NCI-H82 (cell line): ENCODE data around the gene OSBPL2.

Source experiments
- DNase-seq: peaks from one replicate; lab custom pipeline; 2025; lab: John Stamatoyannopoulos, UW

OSBPL2 gene

DNA sequence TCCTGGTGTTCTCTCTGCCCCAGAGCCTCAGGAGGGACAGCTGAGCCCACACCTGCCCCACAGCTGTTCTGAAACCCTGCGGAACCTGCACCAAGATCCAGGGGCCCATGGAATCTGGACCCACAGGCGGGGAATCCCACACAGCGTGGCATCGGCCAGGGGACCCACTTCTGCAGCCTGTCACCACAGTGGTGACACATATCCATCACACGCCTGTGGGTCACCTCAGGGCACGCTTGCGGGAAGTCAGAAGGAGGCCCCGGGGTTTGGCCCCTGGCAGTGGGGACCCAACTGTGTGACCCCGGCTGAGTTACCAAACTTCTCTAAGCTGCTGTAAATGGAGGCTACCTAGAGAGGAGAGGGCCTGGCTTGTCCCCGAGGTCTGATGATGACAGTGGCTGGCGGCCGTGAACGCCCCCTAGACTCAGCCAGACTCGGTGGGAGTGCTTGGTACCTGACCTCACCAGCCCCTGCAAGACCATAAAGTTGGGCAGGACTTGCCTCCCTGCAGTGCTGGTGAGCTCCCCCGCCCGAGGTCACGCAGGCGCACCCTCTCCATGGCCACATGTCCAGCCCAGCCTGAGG is 16.0 kb upstream of the OSBPL2 start:
- DNase-seq: no peak

DNA sequence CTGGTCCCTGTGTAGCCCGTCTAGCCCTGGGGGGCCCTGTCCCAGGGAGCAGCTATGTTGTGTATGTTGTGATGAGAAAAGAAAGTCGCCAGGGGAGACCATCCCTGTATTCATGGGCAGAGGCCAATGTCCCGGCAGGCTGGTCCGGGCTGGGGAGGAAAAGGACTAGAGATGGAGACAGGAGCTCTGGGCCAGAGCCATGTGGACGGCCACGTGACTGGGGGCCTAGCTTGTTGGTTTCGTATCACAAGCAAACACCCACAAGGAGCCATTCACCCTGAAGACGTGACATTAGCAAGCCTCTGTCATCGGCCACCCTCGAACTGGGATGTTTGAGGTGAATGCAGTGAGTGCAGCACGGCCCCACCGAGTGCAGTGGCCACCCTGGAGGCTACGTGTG is 15.3 kb upstream of the OSBPL2 start:
- no peak for DNase-seq

DNA sequence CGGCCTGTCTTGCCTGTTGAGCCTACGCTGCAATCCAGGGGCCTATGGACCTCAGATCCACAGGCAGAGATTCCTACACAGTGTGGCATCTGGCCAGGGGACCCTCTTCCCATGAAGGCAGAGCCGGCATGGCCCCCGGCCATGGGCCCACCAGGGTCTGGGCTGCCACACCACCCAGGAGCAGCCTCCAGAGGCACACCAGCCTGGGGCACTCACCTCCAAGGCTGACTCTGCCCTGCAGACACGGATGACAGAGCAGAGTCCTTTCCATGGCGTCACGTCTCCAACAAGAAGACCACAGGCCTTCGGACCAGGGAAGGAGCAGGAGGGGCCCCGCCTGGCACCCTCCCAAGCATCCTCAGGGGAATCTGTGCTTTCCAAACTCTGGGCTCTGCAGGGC is 14.8 kb upstream of the OSBPL2 start:
- DNase-seq: no peak

DNA sequence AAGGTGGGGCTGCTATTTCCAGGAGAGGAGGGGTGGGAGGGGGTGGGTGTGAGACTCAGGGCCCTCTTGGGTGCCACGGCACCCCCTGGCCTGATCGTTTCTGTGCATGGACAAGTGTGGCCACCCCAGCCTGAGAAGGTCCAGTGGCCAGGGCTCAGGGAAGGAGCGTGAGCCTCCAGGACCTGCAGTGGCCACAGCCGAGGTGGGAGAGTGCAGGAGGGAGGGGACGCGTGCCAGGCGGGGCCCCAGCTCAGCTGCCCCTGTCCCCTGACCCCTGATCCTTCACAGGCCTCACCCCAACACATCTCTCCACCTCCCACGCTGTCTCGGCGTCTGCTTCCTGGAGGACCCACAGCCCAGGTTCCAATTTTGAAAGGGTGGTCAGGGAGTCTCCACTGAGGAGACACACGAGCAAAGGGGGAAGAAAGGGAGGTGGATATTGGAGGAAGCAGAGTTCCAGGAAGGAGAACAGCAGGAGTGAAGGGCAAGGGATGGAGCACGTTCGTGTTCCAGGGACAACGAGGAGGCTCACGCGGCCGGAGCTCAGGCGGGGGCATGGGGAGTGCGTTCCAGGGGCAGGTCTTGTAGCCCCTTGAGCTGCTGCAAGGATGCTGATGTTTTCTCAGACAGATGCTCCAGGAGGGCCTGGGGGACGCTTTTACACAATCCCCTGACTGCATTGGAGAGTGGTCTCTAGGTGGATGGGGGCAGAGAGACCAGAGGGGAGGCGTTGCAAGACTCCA is 14.0 kb upstream of the OSBPL2 start:
- DNase-seq: no peak

DNA sequence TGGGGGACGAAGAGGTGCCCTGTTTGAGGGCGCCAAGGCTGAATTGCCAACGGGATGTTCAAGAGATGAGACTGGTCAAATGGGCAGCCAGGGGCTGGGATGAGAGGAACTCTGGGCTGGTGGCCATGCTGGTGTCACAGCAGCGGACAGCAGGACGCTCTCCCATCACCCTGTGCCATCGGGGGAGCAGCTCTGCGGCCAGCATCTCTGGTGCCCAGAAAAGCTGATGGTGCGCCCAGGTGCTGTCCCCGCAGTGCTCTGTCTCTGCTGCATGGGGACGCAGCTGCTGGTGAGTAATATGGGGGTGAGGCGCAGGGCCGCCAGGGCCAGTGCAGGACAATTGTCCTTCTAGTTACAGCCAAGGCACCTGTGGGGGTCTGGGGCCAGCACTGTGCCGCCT is 13.3 kb upstream of the OSBPL2 start:
- no peak for DNase-seq

DNA sequence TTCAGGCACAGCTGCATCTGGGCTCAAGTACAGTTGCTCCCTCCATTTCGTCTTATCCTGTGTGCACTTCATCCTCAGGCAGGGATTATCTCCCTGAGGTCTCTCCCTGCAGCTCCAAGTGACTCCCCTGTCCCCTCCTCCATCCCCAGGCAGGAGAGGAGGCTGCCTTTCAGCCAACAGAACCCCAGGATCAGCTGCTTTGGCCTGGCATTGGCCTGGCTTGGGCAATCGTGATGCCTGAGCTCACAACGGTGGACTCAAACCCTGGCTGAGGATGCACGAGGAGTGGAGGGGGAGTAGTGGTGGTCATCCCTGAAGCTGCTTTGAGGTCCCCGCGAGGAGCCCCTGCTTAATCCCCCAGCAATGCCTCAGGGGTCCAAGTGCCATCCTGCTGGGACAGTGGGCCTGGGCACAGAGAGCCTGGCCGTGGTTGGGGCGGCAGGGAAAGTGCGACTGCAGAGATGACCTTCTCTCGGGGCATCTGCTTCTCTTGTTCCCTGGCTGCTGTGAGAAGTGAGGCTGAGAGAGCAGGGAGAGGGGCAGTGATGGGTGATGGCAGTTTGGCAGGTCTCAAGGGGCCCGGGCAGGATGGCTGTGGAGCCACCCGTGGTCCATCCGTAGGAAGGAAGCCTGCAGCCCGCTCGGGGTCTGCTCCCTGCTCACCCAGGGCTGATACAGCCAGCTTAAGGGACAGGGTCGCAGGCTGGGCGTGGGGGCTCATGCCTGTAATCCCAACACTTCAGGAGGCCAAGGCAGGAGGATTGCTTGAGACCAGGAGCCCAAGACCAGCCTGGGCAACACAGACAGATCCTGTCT is 12.3 kb upstream of the OSBPL2 start:
- peak; percentile 48 for DNase-seq

DNA sequence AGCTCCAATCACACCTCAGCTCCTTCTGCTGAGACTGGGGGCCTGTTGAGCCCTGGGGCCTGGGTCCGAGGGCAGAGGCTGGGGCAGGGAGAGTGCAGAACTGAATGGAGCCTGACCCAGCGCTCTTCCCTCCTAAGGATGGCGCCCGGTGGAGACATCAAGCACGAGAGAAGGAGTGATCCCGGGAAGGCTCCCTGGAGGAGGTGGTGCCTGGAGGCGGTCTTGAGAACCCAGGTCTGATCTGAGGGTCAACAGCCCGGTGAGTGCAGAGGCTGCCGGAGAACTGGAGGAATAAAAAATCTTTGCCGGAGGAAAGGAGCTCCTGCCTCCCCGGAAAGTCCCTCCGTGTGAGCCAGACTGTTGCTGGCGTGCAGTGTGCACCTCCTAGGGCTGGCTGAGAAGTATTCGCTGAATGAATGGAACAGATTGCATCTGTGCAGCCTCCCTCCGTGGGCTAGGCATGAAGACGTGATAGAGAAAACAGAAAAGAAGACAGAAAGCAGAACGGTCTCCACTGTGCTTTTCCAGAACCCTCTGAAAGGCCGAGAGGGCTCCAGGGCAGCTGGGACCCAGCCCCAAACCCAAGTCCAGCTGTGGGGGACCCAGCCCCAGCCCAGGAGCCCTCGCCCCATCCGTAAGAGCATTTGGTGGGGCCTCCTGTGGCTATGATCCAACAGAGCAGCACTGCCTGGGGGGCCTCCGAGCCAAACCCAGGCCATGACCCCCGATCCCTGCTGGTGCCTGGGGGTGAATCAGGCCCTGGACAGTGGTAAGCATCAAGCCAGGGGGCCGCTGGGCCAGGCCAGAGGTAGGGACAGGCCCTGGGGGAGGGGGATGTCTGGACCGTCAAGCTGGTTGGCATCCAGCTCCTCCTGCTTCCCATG is 11.4 kb upstream of the OSBPL2 start:
- DNase-seq: no peak

DNA sequence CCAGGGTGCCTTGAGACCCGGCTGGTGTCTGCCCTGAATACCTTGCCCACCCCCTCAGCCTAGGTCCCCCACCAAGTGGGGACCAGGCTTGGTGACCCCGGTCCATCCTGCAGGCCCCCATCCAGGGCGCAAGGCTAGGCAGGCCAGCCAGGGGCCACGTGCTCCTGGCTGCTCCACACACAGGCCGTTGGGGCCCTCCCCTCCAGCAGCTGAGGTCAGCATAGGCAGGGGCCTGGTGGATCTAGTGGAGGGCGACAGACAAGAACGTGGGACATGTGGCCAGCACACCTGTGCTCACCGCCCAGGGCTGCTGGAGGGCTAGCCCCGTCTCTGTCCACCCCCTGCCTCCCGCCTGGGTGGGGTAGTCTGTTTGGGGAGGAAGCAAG is 10.7 kb upstream of the OSBPL2 start:
- no peak for DNase-seq

DNA sequence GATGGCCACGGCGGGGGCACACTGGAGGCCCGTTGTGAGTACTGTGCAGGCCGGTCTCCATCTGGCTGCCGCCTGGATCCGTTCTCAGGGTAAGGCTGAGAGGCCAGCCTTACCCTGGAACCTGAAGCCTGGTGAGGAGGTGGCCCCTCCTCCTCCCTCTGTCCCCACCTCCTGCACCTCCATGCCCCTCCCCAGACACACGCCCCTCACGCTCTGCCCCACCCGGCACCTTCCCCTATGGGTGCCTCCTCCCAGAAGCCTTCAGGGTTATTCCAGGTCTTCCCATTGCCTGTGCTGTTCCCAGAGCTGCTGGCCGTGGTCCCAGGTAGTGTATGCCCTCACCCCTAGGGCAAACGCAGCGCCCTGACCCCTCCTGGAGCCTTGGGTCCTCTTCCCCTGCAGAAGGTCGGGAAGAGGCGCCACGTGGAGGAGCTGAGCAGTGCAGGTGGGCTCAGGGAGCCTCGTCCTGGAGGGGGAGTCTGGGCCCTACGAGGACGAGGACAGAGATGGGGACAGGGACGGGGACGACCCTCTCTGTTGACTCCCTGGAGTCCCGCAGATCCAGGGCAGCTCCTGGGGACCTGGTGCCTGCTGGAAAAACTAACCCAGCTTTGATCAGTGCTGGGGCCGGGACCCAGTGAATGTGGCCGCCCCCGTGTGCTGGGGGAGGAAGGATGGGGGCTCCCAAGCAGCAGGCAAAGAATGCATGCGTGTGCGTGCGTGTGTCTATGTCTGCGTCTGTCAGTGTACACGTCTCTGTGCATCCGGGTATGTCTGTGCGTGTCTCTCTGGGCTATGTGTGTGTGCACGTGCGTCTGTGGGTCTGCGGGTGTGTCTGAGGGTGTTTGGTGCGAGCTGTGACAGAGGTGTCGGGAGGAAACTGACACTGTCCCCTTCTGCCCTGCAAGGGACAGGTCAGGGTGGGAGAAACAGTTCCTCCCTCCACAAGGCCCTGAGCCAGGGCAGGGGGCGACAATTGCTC is 10.1 kb upstream of the OSBPL2 start:
- peak; percentile 64 for DNase-seq

DNA sequence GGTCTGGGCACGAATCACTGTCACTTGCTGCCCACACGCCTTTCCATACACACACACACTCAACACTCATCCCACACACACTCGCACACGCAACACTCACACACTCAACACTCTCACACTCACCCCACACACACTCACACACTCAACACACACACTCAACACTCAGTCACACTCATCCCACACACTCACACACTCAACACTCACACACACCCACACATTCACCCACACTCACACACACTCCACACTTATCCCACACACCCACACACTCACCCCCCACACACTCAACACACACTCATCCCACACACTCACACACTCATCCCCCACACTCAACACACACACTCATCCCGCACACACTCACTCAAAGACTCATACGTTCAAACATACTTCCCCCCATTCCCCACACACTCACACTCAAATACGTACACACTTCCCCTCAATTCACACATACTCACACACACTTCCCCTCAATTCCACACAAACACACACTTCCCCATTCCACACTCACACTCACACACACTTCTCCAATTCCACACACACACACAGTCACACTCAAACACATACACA is 9.3 kb upstream of the OSBPL2 start:
- no peak for DNase-seq

DNA sequence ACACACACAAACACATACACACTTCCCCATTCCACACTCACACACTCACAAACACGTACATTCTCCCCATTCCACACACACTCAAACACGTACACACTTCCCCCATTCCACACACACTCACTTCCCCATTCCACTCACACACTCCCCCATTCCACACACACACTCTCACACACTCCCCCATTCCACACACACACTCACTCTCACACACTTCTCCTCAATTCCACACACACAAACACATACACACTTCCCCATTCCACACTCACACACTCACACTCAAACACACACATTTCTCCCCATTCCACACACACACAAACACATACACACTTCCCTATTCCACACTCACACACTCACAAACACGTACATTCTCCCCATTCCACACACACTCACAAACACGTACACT is 8.7 kb upstream of the OSBPL2 start:
- DNase-seq: no peak

DNA sequence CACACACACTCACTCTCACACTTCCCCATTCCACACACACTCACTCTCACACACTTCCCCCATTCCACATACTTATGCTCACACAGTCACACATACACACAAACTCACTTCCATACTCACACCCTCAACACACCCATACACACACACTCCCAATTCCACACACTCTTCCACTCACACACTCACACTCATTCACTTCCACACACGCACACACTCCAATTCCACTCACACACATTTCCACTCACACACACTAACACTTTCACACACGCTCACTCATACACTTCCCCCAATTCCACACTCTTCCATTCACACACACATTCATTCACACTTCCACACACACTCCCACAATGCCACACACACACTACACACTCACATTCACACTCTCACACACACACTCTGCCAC is 8.0 kb upstream of the OSBPL2 start:
- no peak for DNase-seq

DNA sequence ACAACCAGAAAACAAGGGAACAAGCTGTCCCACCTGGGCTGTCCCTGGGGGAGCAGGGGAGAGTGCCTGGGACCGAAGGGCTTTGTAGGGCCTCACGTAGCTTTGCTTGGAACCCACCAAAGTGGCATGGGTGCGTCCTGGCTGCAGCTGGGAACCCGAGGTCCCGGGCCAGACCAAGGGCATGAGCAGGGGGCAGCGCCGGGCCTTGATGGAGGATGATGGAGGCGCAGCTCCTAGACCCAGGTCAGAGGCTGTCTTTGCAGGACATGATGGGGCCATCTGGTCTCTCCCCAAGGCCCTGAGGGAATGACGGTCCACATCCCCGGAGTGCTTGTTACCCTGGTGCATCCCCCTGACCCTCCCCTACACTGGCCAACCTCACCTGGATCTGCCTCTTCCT is 7.6 kb upstream of the OSBPL2 start:
- DNase-seq: no peak

DNA sequence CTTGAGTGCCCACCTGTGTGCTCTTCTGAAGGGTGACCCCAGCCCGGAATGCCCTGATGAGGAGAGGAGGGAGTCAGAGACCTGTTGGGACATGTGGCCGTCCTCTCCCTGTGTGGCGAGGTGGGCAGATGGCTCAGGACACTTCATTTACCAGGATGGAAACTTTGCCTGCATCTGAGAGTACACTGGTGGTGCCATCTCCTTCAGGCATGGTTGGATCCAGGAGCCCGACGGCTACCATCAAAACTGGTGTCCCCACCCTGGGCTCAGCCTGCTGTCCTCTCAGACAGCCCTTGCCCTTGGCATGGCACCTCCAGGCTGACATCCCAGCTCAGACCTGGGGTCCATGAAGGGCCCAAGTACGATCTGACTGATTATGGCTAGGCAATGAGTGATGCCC is 7.0 kb upstream of the OSBPL2 start:
- DNase-seq: no peak

DNA sequence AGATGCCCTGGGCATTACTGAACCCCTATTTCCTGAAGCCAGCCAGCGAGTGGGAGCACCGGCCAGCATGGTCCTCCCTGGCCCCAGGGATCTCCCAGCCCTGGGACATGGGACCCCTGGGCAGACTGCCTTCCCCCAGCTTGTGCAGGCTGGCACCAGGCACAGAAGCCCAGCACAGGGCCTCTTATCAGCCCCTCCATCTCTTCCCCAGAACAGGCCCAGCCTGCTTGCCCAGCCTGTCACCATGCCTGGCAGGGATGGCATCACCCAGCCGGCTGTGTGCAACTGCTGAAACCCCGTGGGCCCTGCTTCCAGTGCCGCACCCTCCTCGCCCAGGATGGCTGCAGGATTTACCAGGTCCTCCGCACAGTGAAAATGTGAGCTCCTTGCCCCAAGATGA is 6.1 kb upstream of the OSBPL2 start:
- no peak for DNase-seq

DNA sequence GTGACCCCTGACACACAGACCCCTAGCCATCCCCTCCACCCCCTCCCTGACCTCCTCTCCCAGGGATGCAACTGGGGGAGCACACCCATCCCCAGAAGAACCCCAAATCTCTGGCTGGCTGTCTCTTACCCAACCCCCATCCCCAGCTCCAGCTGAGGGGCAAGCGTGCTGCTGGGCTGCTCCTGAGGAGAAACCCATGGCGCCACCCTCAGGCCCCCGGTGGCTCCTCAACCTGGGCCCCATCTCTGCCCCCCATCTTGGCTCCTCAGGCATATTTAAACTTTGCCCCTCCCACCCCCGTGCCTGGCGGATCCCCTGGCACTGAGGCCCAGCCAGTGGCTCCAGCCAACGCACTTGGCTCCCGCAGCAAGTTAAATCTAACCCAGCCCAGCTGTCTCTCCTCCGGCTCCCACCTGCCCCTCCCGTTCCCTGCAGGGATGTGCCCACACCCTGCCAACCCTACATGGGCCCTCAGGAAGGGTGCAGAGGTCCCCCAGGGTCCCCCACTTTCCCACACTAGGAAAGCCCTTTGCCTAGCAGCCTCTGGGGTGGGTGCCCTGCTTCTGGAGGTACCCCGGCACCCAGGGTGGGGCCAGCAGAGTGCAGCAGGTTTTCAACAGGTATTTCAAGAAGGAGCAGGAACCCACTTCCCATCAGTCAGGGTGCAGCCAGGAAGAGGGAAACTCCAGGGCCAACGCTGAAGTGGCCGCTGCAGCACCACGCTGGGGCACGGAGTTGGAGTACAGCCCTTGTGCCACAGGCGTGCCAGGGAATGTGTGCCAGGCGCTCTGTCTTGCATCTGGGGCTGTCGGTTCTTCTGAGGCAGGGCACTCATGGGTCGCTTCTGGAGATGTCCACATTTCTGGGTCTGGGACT is 5.3 kb upstream of the OSBPL2 start:
- DNase-seq: no peak

DNA sequence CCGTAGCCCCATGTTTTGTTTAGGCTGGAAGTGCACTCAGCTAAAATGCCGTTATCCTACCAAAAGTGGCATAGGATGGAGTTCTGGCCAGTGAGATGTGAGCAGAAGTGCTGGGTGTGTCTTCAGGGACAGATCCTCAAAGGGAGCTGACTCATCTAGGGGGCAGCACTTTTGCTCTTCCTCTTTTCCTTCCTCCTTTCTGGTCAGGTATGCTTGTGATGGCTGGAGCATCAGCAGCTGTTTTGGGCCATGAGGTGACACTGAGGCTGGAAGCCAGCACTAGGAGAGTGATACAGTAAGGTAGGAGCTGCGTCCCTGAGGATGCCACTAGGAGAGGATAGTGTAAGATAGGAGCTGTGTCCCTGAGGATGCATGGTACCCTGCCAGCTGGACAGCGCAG is 4.6 kb upstream of the OSBPL2 start:
- no peak for DNase-seq

DNA sequence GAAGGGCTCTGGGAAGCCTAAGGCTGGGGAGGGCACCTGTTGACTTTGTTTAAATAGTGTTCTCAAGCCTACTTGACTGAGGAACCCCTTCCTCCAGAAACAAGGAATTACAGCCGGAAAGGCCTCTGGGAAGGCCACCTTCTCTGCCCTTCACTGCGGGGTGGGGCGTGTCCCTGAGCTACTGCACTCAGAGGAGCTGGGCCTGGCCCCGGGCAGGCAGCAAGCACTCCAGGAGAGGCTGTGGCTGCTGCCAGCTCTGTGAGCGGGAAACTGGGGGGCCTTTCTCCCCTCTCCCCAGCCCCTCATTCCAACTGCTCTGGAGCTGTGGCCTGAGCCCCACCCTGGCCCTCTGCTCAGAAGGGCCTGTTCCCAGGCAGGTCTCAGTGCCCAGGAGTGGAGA is 4.0 kb upstream of the OSBPL2 start:
- DNase-seq: no peak

DNA sequence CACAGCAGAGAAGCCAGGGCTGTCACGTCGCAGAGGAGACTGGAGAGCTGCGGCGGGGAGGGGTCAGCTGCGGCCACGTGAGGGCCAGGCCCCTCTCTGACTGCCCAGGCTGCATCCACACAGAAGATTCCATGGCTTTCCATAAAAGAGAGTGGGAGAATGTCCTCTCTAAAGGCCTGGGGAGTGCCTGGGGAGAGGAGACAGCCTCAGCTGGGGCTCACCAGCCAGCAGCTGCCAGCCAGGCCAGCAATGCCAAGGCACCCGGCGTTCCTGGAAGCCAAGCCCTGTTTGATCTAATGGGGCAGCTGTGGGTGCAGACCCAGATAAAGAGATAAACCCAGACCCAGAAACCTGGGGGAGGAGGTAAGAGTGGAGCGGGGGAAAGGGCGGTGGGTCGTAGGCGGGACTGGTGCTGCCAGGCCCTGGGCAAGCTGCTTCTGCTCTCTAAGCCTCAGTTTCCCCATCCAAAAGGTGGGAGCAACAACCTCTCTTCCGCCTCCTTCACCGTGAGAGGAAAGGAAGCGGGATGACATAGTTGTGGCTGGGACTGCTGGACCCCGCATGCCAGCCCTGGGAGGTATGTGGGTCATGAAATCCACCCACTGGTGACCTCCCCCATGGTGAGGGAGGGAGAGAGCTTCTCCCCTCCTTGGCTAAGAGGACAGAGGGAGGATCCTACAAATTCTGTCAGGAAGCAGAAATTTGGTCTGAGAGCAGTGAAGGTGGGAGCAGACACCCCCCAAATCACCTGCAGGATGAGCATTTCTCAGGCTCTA is 3.1 kb upstream of the OSBPL2 start:
- DNase-seq: no peak
